HEK293 (cell line): ENCODE measurements around the gene PARD3B.

ENCODE experiments used
- CTCF ChIA-PET: fragments of 350-600 bp; formaldehyde crosslinking; extraction: SDS; loops from one replicate; lab custom pipeline; 2021; ENCODE audit warnings: antibody characterized with exemption; lab: Yijun Ruan, JAX
- POLR2A ChIA-PET: fragments of 300-600 bp; formaldehyde crosslinking; extraction: SDS; loops from one replicate; lab custom pipeline; 2020; ENCODE audit warnings: antibody characterized with exemption, inconsistent platforms; lab: Yijun Ruan, JAX
- H3K27ac ChIP-seq: fragments of 200-500 bp; sonication (Bioruptor generic); 2 replicates; pipeline ENCODE4 v1.5.1; 2014; ENCODE audit warnings: low read depth, low read length, control low read depth, inconsistent platforms; ENCODE audit errors: extremely low read depth
- H3K36me3 ChIP-seq, 2 experiments: fragments of 200-500 bp in 1 of 2; sonication (Bioruptor generic) in 1 of 2; 1 replicate in 1 of 2; 2 replicates in 1 of 2; pipeline ENCODE4 v1.5.1; 2014 to 2017; ENCODE audit warnings: inconsistent platforms in 2 of 2, low read length in 2 of 2; ENCODE audit not compliant: control insufficient read depth in 2 of 2, insufficient read depth in 1 of 2
- H3K4me1 ChIP-seq: fragments of 200-500 bp; sonication (Bioruptor generic); 2 replicates; pipeline ENCODE4 v1.5.1; 2014; ENCODE audit warnings: mild to moderate bottlenecking, low read length, inconsistent platforms; ENCODE audit not compliant: control insufficient read depth, insufficient read depth
- H3K4me3 ChIP-seq: 2 replicates; pipeline ENCODE4 v1.5.1; 2011; ENCODE audit warnings: low read depth, mild to moderate bottlenecking, control low read depth, low read length, moderate library complexity
- H3K9me3 ChIP-seq: fragments of 200-500 bp; sonication (Bioruptor generic); 2 replicates; pipeline ENCODE4 v1.5.1; 2014; ENCODE audit warnings: low read depth, low read length, inconsistent platforms; ENCODE audit not compliant: control insufficient read depth, insufficient read depth
- GFI1B ChIP-seq: fragments of 450-650 bp; formaldehyde crosslinking; IDR thresholded peaks from 2 replicates; pipeline ENCODE4 v1.5.1; 2016; ENCODE audit warnings: missing biosample characterization, missing genetic modification characterization
- MEIS1 ChIP-seq: sonication (generic); formaldehyde crosslinking; IDR thresholded peaks from 2 replicates; pipeline ENCODE4 v1.8.1; 2022; ENCODE audit warnings: missing genetic modification reagents, mild to moderate bottlenecking, borderline replicate concordance
- ZBTB8A ChIP-seq: fragments of 450-650 bp; formaldehyde crosslinking; IDR thresholded peaks from 2 replicates; pipeline ENCODE4 v1.5.1; 2016; ENCODE audit warnings: missing biosample characterization, missing genetic modification characterization
- ZFHX2 ChIP-seq: fragments of 450-650 bp; formaldehyde crosslinking; conservative IDR thresholded peaks from 2 replicates; pipeline ENCODE4 v1.5.1; 2016; ENCODE audit warnings: missing biosample characterization, missing genetic modification characterization
- ZFP41 ChIP-seq: fragments of 450-650 bp; formaldehyde crosslinking; IDR thresholded peaks from 2 replicates; pipeline ENCODE4 v1.5.1; 2016; ENCODE audit warnings: missing biosample characterization, missing genetic modification characterization, borderline replicate concordance
- ZNF157 ChIP-seq: fragments of 450-650 bp; formaldehyde crosslinking; IDR thresholded peaks from 2 replicates; pipeline ENCODE4 v1.5.1; 2016; ENCODE audit warnings: missing biosample characterization, missing genetic modification characterization
- ZNF768 ChIP-seq: fragments of 450-650 bp; formaldehyde crosslinking; IDR thresholded peaks from 2 replicates; pipeline ENCODE4 v1.5.1; 2018; ENCODE audit warnings: missing biosample characterization, mild to moderate bottlenecking, missing genetic modification characterization
- TF ChIP-seq, protein P1 (sequence below): fragments of 450-650 bp; formaldehyde crosslinking; IDR thresholded peaks from 2 replicates; pipeline ENCODE4 v1.5.1; 2017; ENCODE audit warnings: missing biosample characterization, missing genetic modification characterization
- TF ChIP-seq, protein P2 (sequence below): fragments of 450-650 bp; formaldehyde crosslinking; IDR thresholded peaks from 2 replicates; pipeline ENCODE4; 2016; ENCODE audit warnings: missing biosample characterization, missing genetic modification characterization
- TF ChIP-seq, protein P3 (sequence below): fragments of 450-650 bp; formaldehyde crosslinking; IDR thresholded peaks from 2 replicates; pipeline ENCODE4 v1.5.1; 2016; ENCODE audit warnings: missing biosample characterization, missing genetic modification characterization

The PARD3B gene

DNA sequence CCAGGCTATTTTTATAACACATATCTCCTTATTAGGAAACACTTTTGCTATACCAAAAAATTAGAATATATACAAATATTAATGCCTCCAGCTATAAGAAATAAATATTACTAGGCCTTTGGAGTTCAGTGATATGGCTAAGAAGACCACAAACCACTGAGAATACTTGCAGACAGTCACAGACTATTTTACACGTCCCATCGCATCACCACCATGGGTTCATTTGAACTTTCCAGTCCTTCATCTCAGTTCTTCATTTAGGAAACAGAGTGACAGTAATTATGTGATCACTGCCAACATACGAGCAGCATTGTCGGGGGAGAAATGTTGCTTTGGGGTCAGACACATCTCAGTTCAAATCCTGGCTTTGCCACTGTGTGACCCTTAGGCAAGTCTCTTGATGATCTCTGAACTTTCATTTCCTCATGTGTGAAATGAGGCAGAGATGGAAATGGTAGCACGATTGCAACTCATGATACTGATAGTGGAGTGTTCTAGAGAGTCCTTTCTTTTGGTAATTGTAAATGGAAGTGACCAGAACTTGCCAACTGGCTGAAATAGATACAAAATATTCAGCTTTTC, 998.1 kb downstream of the PARD3B start (continued):
- TF ChIP-seq MEIS1 (no peak), GFI1B (tag by site-specific recombination) (no peak), ZNF157 (no peak)
- TF ChIP-seq, protein P1, sequence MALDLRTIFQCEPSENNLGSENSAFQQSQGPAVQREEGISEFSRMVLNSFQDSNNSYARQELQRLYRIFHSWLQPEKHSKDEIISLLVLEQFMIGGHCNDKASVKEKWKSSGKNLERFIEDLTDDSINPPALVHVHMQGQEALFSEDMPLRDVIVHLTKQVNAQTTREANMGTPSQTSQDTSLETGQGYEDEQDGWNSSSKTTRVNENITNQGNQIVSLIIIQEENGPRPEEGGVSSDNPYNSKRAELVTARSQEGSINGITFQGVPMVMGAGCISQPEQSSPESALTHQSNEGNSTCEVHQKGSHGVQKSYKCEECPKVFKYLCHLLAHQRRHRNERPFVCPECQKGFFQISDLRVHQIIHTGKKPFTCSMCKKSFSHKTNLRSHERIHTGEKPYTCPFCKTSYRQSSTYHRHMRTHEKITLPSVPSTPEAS (tag by site-specific recombination): no peak
- TF ChIP-seq, all 188 proteins: peak for 0

DNA sequence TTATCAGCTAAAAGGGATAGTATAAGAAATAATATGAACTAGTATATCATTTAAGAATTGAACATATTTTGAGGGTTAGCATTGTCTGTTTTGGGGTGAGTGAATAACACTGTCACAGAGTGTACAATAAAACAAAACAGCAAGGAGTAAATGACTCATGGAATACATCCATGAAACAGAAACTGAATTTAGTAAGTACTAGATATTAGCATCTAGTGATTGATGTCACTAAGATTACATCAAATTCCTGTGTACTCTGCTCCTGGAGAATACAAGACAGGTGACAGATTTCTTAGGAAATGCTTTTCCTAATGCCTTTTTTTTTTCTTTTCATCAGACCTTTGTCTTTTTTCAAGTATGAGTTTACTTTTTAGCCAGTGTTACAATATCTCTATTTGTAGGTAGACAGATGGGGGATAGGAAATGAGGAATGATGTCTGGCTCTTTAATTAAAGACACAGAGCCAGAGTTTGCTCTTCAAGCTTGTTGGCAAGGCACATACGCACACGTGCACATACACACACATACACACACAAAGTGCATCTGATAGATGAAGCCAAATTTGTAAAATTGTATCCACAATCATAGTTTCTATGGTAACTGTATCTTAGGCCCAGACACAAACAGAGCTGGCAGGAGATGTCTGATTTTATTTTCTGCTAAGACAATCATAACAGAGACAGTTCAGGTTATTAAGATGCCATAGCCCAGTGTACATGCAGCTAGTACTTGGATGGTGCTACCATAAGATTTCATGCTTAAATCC, 998.8 kb downstream of the PARD3B start:
- Histone ChIP-seq H3K27ac (no peak overlapping the region), H3K4me3 (no peak overlapping the region), H3K36me3 (no peaks in the 10 kb centered on the region), H3K4me1 (no peaks in the 10 kb centered on the region), H3K9me3 (no peaks in the 10 kb centered on the region)
- ChIA-PET POLR2A (no interaction called here), CTCF (interaction anchor here (0.5 to 0.6 kb wide), 2 partner anchors 235 to 264 kb away, joined by 3 read pairs; no protein-coding TSS in a partner anchor)
- no peak for TF ChIP-seq ZBTB8A
- no peak for TF ChIP-seq ZFP41 (tag by site-specific recombination)

DNA sequence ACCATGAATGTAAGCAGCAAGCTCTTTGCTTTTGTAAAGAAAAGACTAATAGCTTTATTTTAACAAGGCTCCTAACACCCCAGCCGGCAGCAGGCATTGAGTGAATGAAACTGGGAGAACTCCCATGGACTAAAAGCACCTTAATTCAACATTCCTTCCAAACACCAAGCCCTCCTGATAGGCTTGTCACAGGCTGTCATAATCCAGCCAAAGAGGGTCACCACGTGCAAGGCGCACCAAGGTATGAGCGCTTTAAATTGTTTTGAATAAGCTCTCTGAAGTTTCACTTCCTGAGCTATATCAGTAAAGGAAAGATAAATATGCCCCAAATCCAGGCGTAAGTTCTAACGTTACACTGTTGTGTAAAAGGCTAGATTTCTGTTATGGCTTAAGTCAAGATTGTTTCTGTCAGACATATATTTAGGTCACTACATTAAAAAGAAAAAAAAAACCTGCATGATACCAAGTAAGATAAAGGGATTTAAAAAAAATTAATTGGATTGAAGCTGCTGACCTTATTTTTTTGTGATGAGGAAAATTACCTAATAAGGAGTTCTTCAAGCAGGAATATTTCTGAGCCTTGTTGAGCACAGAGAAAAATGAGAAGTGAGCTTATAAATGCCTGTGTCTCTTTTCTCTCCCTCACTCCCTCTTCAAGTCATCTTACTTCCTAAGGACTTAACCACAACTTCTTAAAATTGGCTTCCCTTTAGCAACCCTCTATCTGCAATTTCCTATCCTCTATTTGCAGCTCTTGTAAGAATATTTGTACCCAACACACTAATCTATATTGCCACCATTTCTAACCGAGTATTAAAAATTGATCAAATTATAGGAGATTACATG, 1000.9 kb downstream of the PARD3B start:
- H3K27ac ChIP-seq: no peak overlapping the region
- no peak overlapping the region for H3K4me3 ChIP-seq
- no peaks in the 10 kb centered on the region for H3K4me1 ChIP-seq
- TF ChIP-seq, protein P2, sequence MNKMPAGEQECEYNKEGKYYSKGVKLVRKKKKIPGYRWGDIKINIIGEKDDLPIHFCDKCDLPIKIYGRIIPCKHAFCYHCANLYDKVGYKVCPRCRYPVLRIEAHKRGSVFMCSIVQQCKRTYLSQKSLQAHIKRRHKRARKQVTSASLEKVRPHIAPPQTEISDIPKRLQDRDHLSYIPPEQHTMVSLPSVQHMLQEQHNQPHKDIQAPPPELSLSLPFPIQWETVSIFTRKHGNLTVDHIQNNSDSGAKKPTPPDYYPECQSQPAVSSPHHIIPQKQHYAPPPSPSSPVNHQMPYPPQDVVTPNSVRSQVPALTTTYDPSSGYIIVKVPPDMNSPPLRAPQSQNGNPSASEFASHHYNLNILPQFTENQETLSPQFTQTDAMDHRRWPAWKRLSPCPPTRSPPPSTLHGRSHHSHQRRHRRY (tag by site-specific recombination): no peak
- TF ChIP-seq ZNF768 (tag by site-specific recombination): no peak
- H3K9me3 ChIP-seq: no peaks in the 10 kb centered on the region
- H3K36me3 ChIP-seq: no peaks in the 10 kb centered on the region
- ChIA-PET CTCF (interaction anchor here (0.5 kb wide), 1 partner anchor 999 kb away, joined by 3 read pairs; no protein-coding TSS in a partner anchor), POLR2A (no interaction called here)

DNA sequence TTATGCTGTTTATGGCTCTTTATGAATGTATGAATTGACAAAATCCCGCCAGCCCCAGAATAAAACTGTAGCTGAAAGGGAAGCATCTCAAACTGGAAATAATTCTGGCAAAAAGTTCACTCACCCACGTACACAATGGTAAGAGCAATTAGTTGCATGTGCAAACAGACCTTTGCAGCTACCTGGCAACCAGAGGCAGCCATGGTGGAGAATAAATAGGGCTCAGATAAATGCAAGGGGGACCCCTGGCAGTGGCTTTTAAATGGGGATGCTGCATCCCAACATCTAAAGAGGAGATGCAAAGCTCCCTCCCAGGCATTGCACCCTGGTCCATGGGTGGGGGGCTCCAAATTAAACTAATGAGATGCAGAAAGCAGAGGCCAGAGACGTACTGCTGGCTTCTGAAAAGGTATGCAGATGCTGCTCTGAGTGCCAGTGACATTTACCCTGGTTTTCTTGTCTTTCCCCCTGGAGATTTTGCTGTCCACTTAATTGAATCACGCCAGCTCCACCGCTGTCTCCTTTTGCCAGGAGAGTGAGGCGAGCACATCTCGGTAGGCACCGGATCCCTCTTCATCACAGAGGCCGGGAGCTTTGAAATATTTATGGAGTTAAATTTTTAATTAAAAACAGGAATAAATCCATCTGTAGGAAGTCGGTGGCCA, 1010.4 kb downstream of the PARD3B start:
- CTCF ChIA-PET: interaction anchor here (0.7 kb wide), 2 partner anchors 447 to 1414 kb away, joined by 3 to 4 read pairs; no protein-coding TSS in a partner anchor
- Histone ChIP-seq H3K36me3 (no peaks in the 10 kb centered on the region), H3K27ac (no peak overlapping the region), H3K9me3 (no peaks in the 10 kb centered on the region), H3K4me3 (no peak overlapping the region), H3K4me1 (no peaks in the 10 kb centered on the region)
- TF ChIP-seq, protein P3, sequence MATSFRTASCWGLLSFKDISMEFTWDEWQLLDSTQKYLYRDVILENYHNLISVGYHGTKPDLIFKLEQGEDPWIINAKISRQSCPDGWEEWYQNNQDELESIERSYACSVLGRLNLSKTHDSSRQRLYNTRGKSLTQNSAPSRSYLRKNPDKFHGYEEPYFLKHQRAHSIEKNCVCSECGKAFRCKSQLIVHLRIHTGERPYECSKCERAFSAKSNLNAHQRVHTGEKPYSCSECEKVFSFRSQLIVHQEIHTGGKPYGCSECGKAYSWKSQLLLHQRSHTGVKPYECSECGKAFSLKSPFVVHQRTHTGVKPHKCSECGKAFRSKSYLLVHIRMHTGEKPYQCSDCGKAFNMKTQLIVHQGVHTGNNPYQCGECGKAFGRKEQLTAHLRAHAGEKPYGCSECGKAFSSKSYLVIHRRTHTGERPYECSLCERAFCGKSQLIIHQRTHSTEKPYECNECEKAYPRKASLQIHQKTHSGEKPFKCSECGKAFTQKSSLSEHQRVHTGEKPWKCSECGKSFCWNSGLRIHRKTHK (tag by site-specific recombination): no peak
- no peak for TF ChIP-seq ZFHX2 (tag by site-specific recombination)
- POLR2A ChIA-PET: no interaction called here
